HG03066 (cell line): ENCODE measurements around the gene MYO5C.
"Not testable (repeated sequence)": the region's sequence is repeated elsewhere in the genome, so short reads cannot be mapped to it uniquely, and the experiment has no call there.

Experiments
- ATAC-seq: cut with Tn5 transposase; IDR thresholded peaks from one replicate; pipeline ENCODE4 v1.9.1; 2021; ENCODE audit warnings: low read depth; ENCODE audit not compliant: unreplicated experiment

The MYO5C gene

DNA sequence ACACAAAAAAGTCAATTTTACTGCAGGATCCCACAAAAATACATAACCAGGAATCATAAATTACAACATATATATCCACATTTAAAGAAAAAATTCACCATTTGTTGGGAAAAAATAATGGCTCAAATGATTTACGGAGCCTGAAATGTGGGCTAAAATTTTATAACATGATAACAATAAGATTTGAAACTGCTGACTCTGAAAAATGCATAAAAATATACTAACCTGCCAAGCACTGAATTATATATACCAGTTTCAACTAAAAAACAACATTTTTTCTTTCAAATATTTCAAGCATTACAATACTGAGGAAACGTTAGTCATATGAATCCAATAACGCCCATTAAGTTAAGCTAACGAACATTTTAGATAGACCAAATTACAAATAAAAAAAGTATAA, 12.2 kb upstream of the MYO5C start:
- ATAC-seq = no peak

- no peak for ATAC-seq
These were observed 10.7 kb upstream of the MYO5C start for GRCh38 chr15:52306270-52306669.

DNA sequence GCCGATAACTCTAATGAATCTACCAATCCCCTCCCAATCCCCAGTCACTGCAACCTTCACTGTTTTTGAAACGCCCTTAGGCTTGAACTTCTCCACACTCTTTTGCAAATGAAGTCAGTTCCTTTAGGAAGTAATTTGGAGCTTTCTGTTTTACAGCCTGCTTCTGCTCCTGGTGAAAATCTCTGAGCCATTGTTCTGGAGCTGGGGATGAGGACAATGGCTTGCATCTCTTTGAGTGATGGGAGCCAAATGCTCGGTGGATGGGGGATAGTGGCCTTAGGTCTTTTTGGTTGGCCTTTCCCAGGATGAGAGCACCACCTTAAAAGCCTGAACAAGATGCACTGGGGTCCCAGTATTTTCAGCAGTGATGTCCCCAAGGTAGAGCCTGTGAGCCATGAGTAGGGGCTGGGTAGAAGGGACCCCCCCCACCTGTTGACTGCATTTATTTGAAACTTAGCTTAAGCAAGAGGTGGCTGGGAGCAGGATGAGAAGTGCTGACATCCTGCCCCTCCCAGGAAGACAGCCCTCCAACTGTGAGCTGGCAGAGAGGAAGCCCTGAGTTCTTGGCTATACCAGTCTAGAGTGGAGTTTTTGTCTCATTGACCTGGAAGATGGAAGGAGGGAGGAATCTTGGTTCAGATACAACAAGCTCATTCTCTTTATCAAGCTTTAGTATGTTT, 7.6 kb upstream of the MYO5C start:
- no peak for ATAC-seq

- ATAC-seq = no peak
These were observed 5.8 kb upstream of the MYO5C start for GRCh38 chr15:52301265-52301847.

DNA sequence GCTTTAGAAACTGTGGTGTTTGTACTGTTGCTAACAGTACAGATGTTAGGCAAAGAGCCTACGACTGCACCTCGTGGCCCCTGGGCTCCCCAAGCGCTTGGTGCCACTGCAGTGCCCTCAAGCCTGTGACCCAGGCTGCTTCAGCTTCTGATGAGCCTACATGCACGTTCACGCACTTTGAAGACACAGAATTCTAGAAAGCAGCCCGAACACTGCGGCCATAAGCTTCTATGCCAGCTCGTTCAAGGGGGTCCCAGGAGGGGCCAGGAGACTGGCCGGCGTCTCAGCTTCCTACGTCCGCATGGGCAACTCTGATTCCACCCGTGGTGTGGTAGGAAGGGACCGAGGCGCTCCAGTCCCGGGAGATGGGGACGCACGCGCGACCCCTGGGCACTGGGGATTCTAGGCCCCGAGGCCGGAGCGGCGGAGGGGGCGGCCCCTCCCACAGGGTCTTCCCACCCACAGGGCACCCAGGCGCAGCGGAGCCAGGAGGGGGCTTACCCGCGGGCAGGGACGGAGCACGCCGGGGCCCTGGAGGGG, 653 bp downstream of the MYO5C start:
- ATAC-seq = no peak

DNA sequence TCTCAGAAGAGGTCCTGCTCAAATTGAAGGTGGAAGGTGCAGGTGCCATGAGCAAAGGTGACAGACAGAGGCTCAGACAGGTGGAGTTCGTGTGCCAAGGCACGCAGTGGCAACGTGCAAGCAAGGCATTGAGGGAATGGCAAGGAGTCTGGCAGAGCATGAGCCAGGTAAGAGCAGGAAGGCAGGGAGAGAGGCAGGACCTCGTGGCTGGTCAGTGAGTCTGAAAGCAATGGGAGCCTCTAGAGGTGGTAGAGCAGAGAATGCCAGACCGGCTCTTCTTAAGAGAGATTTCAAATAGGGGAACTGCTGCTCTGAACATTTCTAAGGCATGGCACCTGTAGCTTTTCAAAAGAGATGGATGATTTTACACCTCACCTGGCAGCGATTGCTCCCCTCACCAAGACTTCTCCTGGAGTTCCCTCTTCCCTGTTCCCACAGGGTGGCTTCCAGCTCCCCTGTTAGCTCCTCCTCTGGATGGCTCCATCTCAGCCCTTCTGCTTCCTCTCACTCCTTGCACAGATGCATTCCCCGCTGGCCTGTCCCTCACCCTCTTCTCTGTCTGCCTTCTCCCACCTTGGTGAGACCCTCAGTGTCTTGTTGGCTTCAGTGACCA, 2.7 kb downstream of the MYO5C start:
- no peak for ATAC-seq

GRCh38 chr15:52291204-52291603, 4.4 kb downstream of the MYO5C start:
- no peak for ATAC-seq

GRCh38 chr15:52290800-52291199, 4.8 kb downstream of the MYO5C start:
- no peak for ATAC-seq

- no peak for ATAC-seq
These were observed 5.3 kb downstream of the MYO5C start for GRCh38 chr15:52290329-52290728.

GRCh38 chr15:52289629-52290081, 5.9 kb downstream of the MYO5C start:
- ATAC-seq = no peak

DNA sequence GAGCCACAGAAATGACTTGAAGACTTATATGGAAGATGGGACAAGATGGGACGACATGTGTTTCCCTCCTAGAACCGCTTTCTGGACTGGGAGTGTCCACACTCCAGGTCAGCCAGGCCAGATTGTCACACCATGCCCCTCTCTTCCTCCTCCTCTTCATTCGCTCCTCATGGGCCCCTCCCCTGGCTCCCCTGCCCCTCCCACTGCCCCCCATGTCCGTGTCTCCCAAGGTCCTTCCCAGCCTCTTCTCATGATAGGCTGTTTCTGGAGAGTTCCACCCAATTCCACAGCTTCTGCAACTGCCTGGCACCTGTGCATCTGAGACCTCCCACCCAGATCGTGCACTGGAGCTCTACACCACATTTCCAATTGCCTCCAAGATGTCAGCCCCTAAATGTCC, 6.6 kb downstream of the MYO5C start:
- no peak for ATAC-seq

- ATAC-seq = no peak
These were observed 7.3 kb downstream of the MYO5C start for GRCh38 chr15:52288051-52288942.

GRCh38 chr15:52287114-52287513, 8.5 kb downstream of the MYO5C start:
- no peak for ATAC-seq

DNA sequence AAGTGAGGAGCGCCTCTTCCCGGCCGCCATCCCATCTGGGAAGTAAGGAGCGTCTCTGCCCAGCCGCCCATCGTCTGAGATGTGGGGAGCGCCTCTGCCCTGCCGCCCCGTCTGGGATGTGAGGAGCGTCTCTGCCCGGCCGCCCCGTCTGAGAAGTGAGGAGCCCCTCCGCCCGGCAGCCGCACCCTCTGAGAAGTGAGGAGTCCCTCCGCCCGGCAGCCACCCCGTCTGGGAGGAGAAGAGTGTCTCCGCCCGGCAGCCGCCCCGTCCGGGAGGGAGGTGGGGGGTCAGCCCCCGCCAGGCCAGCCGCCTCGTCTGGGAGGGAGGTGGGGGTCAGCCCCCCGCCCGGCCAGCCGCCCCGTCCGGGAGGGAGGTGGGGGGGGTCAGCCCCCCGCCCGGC, 9.7 kb downstream of the MYO5C start:
- not testable (repeated sequence) for ATAC-seq

- ATAC-seq = no peak
These were observed 11.4 kb downstream of the MYO5C start for GRCh38 chr15:52284164-52284563.

GRCh38 chr15:52283281-52283680, 12.3 kb downstream of the MYO5C start:
- no peak for ATAC-seq

DNA sequence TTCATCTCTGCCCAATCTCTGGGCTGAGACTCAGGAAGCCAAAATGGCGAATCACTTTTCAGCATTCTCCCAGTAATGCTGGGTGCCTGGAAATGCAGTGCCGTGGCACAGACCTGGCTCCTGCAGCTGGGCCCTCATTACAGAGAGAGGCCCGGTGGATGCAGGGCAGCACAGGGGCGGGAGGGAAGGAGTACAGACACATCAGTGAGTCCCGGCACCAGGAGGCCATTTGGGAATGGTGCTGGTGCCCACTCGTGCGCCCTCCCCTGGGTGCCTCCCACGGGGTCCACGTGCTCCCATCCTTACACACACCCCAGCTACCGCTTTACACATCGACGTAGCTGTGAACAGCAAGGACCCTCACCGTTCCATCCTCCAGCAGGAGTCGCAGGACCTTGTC, 13.2 kb downstream of the MYO5C start:
- ATAC-seq = no peak

DNA sequence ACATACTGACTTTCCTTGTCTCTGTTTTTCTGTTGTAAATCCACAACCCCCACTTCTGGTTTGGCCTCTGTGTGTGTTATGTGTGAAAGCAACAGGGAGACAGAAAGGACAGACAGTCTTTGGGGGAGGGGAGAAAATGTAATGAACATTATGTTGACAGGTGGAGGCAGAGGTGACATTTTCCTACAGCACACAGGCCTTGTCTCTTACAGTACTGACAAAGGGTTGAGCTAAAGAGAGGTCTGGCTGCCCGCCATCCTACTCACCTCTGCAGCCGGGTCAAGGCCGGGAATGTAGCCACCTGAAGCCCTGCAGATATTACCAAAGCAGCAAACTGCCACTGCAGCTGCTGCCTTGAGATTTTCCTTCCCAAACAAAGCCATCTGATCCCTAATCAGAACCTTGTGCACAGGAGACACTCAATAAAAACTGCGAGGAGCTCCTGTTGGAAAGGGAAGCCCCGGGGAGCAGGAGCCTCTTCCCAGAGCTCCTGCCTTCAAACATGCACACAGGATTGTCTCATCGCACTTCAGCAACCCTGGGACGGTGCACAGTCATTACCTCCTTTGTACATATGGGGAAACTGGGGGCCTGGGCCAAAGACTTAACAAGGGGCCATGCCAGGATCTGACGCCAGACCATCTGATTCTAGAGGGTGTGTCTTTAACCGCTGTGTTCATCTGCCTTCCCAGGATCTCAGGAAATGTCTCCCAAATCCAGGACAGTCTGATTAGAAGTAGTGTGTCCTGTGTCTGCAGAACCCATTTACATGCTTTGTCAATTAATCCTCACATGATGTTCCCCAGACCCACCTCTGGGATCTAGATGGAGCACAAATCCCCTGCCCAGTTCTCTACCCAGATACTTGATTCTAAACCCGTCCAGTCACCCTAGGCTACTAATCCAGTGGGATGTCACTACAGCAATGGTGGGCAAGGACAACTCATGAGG, 14.2 kb downstream of the MYO5C start:
- ATAC-seq = no peak

DNA sequence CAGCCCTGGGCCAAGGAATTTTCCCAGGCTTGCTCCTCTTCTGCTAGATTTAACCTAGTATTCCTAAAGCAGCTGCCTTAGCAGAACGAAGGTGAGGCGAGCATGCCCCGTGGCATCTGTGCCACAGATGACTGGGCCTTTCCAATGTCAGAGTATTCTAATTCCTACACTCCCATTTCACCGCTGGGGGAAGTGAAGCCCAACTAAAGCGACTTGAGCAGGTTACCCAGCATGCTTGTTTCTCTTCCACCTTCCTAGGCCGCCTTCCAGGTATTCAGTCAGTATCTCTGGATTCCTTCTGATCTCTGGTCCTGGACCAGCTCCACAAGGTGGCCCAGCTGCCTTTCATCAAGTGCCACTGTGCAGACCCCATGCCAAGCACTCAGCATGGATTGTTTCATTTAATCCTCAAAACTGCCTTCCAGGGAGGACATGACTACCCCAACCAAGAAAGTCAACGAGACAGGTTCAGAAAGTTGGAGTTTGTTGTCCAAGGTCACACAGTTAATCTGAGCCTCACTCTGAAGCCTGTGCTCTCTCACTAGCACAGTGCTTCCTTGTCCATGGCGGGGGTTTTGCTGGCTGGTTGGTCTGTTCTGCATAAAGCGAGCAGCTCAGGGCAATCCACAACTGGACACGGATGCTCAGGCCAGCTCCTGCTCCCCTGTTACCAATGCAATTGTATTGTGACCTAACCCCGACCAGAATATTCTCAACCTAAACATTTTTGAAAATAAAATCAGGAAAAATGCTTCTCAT, 15.1 kb downstream of the MYO5C start:
- ATAC-seq = no peak
